GM18511 (cell line): ENCODE results near the gene TYW1B.
A peak's percentile ranks its signal among the peaks of the same experiment; 100 is the strongest.
"Not testable (repeated sequence)": the region's sequence is repeated elsewhere in the genome, so short reads cannot be mapped to it uniquely, and the experiment has no call there.

ENCODE experiments used
- ATAC-seq: cut with Tn5 transposase; IDR thresholded peaks from one replicate; pipeline ENCODE4 v1.9.1; 2021; ENCODE audit warnings: mild to moderate bottlenecking, moderate library complexity; ENCODE audit not compliant: unreplicated experiment

The TYW1B gene

GRCh38 chr7:72705693-72706092 is 122.3 kb downstream of the TYW1B start:
- ATAC-seq: not testable (repeated sequence)

GRCh38 chr7:72704894-72705293 is 123.1 kb downstream of the TYW1B start:
- no peak for ATAC-seq

GRCh38 chr7:72700548-72700947 is 127.5 kb downstream of the TYW1B start:
- ATAC-seq: not testable (repeated sequence)

GRCh38 chr7:72697066-72697465 is 130.9 kb downstream of the TYW1B start:
- ATAC-seq: not testable (repeated sequence)

- not testable (repeated sequence) for ATAC-seq
Observed at GRCh38 chr7:72696643-72697042, 131.4 kb downstream of the TYW1B start.

GRCh38 chr7:72695482-72695881 is 132.5 kb downstream of the TYW1B start:
- ATAC-seq: not testable (repeated sequence)

- ATAC-seq: not testable (repeated sequence)
Observed at GRCh38 chr7:72691442-72691841, 136.6 kb downstream of the TYW1B start.

GRCh38 chr7:72690177-72690576 is 137.8 kb downstream of the TYW1B start:
- ATAC-seq: not testable (repeated sequence)

GRCh38 chr7:72689344-72689743 is 138.7 kb downstream of the TYW1B start:
- ATAC-seq: not testable (repeated sequence)

GRCh38 chr7:72681211-72681610 is 146.8 kb downstream of the TYW1B start:
- not testable (repeated sequence) for ATAC-seq

GRCh38 chr7:72676880-72677279 is 151.1 kb downstream of the TYW1B start:
- peak; percentile 58 for ATAC-seq

- not testable (repeated sequence) for ATAC-seq
Observed at GRCh38 chr7:72676086-72676690, 151.8 kb downstream of the TYW1B start.

- not testable (repeated sequence) for ATAC-seq
Observed at GRCh38 chr7:72675686-72676085, 152.3 kb downstream of the TYW1B start.

GRCh38 chr7:72674394-72674793 is 153.6 kb downstream of the TYW1B start:
- no peak for ATAC-seq

GRCh38 chr7:72670850-72671249 is 157.2 kb downstream of the TYW1B start:
- ATAC-seq: not testable (repeated sequence)

- not testable (repeated sequence) for ATAC-seq
Observed at GRCh38 chr7:72668435-72668834, 159.6 kb downstream of the TYW1B start.

- ATAC-seq: not testable (repeated sequence)
Observed at GRCh38 chr7:72667049-72667448, 161.0 kb downstream of the TYW1B start.

GRCh38 chr7:72648574-72648973 is 179.4 kb downstream of the TYW1B start:
- not testable (repeated sequence) for ATAC-seq

- not testable (repeated sequence) for ATAC-seq
Observed at GRCh38 chr7:72643708-72644107, 184.3 kb downstream of the TYW1B start.

- not testable (repeated sequence) for ATAC-seq
Observed at GRCh38 chr7:72641485-72642248, 186.3 kb downstream of the TYW1B start.

- ATAC-seq: peak; percentile 72
Observed at GRCh38 chr7:72640740-72641139, 187.3 kb downstream of the TYW1B start.

GRCh38 chr7:72635273-72635908 is 192.6 kb downstream of the TYW1B start:
- ATAC-seq: peak; percentile 58
